Endometrial microvascular endothelial cells (primary cell): ENCODE data around the gene TPX2. TPM values are rescaled to one million over a fixed set of nuclear protein-coding genes. Genes with fewer than 3 reads are reported as not detected.
"Not testable (repeated sequence)": the region's sequence is repeated elsewhere in the genome, so short reads cannot be mapped to it uniquely, and the experiment has no call there.

Experiments
- in situ Hi-C: cut with HindIII; loops from 2 replicates; pipeline ENCODE4 v1.10.0; 2017; ENCODE audit warnings: low sequenced_read_pairs, low pct_unique_long_range_greater_than_20kb; ENCODE audit errors: inconsistent ontology term
- total RNA-seq: library from RNA; depleted of rRNA; stranded (reverse); fragments of >200 nt; gene quantifications from one replicate; pipeline ENCODE4 v1.2.3, GENCODE V29; 2015; ENCODE audit errors: inconsistent ontology term

Gene TPX2
- total RNA-seq, 1 donor from 2014 or later, result 118 TPM

DNA sequence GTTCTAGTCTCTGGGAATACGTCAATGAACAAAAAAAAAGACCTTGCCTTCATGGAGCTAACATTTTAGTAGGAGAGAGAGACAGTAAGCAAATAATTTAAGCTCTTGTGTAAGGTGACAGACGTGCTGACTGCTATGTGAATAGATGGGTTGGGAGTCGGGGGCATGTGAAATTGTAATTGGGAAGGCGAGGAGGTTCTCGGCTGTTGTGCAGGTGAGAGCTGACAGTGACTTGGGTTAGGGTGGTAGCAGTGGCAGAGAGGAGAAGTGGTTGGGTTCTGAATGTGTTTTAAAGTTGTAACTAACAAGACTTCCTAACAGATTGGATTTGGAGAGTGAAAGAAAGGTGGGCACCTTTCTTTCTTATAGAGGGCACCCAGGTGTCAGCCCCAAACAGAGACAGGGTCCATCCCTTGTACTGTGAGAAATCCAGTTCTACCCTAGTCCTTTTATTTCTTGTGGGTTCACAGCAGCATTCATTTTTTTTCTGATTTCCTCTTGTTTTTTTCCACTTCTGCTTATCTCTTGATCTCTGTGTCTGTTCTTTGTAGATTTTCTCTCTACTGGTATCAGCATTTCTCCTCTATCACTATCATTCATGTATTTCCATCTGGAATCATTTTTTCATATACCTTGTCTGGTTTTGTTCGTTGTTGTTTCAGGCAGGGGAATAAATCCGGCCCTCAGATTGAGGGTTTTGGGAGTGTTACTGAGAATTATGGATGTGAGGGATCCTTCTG lies 64.6 kb downstream of the TPX2 start:
- in situ Hi-C loops, result no loop called here

- in situ Hi-C loops, result no loop called here
Measured at GRCh38 chr20:31806564-31807355, 67.7 kb downstream of the TPX2 start.

GRCh38 chr20:31808481-31808880 lies 69.4 kb downstream of the TPX2 start:
- in situ Hi-C loops, result no loop called here

DNA sequence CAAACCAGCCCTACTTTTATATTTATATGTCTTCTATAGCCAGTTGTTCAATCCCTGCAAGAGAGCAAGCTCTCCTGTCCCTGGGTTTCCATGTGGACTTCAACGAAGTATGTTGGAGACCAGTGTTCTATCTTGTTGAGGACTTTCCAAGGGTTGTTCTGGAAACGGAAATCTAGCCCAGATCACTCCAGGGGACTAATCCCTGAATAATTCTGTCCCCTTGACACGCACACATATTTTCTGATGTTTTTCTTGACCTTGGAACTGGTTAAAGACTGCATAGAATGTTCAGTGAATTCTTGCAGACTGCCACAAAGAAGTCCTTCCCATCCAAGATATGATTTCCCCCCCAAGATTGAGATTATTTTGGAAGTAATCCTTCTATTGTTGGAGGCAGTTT lies 70.6 kb downstream of the TPX2 start:
- in situ Hi-C loops, result no loop called here

DNA sequence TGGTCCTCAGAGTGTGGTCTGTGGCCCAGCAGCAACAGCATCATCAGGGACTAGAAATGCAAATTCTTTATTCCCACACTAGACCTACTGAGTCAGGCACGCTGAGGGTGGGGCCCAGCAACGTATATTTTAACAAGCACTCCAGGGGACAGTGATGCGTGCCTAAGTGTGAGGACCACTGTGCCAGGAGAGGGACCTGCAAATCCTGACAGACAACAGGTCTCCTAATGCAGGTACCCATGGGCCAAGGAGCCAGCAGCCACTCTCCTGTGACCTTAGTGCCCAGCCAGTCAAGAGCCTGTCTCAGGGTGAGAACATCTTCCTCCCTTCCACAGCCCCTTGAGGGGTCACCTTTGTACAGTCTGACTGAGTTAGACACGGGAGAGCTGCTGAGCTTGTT lies 72.1 kb downstream of the TPX2 start:
- in situ Hi-C loops, result no loop called here

DNA sequence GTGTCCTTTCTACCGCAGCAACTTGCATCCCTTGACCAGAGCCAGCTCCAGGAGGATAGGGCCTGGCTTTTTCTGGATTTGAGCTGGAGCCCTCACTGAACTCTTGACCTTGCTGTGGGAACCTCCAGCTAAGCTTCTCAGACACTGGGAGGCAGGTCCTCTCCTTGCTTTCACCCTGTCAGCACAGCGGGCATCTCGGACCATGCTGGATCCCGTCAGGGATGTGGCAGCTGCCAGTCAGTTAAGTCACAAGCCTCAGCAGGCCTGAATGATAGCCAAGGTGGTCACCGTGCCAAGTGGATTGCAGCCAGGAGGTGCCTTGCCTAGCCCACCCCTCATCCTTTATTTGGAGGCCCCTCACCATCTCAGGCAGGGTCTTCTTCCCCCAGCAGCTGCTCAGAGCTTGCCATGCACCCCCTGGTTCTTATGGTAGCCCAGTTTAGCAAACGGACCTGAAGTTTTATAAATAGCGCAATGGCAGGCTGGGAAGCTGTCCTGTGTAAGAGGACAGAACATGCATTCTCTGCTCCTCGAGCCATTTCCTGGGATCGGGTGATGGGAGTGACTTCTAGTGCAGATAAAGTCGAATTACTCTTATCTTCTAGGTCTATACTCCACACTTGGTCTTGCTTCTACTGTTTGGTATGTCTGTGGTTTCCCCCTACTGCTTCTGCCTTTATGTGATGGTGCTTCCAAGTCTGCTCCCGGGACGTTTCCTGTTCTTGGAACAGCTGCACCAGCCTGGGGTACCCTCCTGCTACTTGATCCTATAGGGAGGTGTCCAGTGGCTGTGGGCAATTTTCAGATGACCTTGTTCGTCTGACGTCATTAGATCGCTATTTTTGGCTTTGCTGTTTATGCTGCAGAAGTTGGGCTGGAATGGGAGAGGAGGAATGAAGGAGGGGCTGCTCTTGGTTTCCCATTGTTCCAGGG lies 73.0 kb downstream of the TPX2 start:
- in situ Hi-C loops, result no loop called here

DNA sequence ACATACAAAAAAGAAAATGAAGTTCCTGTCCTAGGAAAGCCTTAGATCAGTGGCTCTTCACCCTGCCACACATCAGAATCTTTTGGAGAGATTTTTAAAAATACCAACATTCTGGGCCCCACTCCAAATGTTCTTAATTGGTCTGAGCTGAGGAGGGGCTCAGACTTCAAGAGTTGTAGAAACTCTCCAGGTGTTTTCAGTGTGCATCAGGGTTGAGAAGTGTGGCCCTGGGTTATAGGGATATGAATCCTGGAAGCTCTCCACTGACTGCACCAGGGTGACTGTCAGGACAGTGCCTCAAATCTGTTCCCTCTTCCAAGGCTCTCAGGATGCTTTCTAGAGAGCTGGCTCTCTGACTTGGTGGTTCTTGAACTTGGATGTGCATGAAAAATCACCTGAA lies 74.5 kb downstream of the TPX2 start:
- in situ Hi-C loops, result no loop called here

DNA sequence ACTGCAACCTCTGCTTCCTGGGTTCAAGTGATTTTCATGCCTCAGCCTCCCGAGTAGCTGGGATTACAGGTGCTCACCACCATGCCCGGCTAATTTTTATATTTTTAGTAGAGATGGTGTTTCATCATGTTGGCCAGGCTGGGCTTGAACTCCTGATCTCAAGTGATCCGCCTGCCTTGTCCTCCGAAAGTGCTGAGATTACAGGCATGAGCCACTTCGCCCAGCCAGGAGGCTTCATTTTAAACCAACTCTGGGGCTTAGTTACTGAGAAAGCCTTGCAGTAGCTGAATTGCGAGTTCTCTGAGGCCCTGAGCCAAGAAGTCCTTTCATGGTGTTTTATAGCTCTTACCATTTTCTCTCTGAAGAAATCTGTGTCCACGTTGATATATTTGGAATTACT lies 75.1 kb downstream of the TPX2 start:
- in situ Hi-C loops, result not testable (repeated sequence)

GRCh38 chr20:31815408-31816188 lies 76.5 kb downstream of the TPX2 start:
- in situ Hi-C loops, result no loop called here

GRCh38 chr20:31816221-31816620 lies 77.1 kb downstream of the TPX2 start:
- in situ Hi-C loops, result no loop called here

DNA sequence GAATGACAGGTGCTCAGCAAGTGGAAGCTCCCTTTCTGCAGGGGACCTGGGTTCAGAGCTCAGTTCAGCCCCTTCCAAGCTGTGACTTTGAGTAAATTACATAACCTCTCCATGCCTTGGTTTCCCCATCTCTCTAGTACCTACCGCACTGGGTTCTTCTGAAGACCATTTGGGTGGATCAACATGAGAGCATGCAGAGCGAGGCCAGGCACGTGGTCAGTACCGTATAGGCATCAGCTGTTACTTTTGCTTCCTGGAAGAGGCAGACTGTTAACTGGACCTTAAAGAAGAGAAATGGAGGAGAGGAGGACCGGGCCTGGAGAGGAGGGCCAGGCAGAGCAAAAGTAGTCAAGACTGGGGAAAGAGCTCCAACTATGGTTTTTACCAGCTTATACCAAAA lies 78.4 kb downstream of the TPX2 start:
- in situ Hi-C loops, result no loop called here

GRCh38 chr20:31818376-31818908 lies 79.4 kb downstream of the TPX2 start:
- in situ Hi-C loops, result no loop called here

DNA sequence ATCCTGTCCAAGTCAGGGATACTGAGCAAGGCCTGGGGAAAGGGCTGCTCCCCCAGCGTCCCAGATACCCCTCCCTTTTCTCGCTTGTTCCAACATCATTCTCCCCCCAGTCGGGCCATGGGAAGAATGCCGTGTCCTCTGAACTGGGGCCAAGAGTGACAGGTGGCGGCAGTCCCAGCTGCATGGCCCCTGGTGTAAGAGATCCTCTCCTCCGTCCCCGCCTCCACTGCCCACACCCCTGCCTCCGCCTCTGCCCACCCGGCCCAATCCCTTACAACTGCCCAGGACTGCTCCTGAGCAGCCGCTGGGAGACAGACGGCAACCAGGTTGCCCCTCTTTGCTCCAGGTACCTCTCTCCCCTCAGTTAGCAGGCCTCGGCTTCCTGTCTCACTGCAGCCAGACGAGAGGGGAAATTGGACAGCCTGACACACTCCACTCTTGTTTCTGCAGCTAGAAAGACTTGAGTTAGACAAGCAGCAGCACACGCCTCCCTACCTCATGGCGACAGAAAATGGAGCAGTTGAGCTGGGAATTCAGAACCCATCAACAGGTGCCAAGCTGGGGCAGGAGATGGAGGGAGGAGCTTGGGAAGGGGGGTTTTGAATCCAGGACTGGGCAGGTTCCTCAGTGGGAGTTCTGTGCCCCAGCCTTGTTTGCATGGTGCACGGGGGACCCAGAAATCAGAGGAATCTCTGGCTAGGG lies 80.1 kb downstream of the TPX2 start, which contains the start of gene MYLK2:
Gene MYLK2, plus strand, starts transcription at position 274 of the 702 bp plus-strand sequence. Its CDS starts 225 bp downstream, at position 499.
- in situ Hi-C loops, result no loop called here

GRCh38 chr20:31820228-31820627 lies 81.1 kb downstream of the TPX2 start:
- in situ Hi-C loops, result no loop called here

- in situ Hi-C loops, result no loop called here
Measured at GRCh38 chr20:31821427-31821826, 82.3 kb downstream of the TPX2 start.

DNA sequence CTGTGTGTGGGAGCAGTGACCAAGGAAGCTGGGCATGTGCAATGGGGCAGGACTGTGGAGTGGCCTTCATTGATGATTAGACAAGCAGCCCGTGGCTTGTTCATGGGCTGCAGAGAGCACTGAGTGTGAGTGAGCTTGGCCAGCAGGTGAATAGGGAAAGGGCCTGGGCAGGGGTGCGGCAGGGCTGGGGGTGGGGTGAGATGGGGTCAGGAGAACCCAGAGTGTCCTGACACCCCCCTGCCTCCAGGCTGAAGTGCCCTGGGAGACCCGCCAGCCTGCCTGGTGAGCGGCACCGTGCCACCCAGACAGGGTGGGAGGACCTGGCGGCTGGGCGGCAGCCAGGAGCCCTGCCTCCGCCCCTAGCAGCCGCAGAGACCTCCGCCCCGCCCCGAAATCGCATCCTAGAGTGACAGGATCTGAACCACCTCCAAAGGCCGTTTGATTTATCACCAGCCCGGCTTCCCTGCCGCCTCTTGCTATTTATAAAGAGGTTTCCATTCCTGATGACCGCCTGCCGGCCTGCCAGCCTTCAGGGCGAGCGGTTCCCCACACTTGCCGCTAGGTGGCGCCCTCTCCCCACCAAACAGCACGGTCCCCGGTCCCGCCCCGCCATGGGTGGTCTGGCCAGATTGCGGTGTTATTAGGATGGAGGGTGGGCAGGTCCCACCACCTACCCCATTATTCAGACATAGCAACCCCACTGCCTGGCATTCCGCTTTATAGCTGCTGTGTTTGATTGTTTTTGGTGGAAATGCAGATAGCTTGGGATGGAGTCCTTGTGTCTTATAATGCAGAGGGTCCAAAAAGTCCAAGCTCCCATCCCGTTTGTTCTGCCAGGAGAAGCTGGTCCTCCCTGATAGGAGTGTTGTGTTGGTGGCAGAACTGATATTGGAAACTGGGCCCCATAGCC lies 83.6 kb downstream of the TPX2 start:
- in situ Hi-C loops, result no loop called here
